Hematopoietic multipotent progenitor cell treated with erythropoietin and hydrocortisone succinate and interleukin-3 and kit ligand, for 4 days (in vitro differentiated cells): Measurements from ENCODE around the gene IGFALS.

Experiments used
- DNase-seq: peaks from one replicate; pipeline ENCODE4 v3.0.0-alpha.2; 2015

IGFALS gene

DNA sequence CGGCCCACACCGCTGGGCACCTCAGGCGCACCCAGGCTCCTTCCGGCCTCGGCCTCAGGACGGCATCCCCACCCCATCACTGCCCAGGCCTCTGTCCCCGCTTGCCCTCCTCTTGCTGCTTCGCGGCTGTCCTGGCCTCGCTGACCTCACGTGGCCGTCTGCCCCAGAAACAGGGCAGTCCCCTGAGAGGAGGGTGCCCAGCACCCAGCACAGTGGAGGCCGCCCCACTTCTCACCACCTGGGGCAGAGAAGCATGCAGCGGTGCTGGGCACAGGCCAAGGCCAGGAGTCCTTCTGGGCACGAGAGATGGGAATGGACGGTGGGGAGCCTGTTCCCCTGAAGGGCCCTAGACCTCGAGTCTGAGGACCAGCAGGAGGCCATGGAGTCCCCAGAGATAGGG lies 24.2 kb upstream of the IGFALS start:
- DNase-seq, result no peak

DNA sequence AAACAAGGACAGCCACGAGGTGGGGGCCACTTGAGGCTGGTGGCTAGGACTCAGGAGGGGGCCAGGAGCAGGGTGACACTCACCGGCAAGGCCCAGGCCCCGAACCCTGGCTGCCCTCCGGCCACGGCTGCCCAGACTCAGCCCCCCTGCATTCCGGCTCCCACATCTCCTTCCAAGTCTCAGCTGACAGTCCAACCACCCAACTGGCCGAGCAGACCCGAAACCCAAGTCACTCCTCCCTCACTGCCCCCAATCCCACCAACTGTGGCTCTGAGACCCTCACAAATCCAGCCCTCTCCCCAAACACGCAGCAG lies 23.7 kb upstream of the IGFALS start:
- DNase-seq, result no peak

DNA sequence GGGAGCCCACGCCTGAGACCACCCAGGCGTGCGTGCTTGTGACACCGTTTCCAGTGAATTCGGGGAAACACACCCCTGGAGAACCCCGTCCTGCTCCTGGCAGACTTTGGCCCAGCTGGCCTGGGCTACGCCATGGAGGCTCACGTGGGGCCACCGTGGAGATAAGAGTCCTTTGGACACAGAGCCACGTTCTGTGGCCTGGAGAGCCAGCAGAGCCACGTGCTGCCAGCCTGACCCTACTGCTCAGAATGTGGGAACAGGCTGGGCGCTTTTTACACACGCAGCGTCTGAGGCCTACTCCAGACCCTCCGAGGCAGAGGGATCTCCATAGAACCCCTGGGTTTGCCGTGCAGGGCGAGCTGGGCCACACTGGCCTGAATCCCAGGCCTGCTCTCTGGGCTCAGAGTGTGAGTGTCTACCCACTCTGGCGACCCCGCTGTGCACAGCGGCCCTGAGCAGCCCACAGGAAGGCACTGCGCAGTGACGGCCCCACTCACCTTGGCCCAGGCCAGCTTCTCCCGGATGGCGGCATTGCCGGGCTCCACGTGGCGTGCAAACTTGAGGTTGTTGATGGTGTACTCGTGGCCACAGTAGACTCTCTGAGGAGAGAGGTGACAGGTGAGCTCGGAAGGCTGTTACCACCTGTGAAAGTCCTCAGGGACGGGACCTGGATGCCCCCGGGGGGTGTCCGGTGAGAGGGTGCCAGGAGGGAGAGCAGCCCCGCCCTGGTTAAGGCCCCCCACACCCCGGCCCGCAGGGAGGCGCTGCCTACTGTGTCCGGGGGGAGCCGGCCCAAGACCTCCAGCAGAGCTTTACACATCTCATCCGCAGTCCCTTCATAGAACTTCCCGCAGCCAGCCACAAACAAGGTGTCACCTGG lies 23.1 kb upstream of the IGFALS start:
- no peak for DNase-seq

GRCh38 chr16:1815461-1815860 lies 22.0 kb upstream of the IGFALS start:
- DNase-seq, result no peak

- peak; percentile 91 for DNase-seq
These were observed 19.2 kb upstream of the IGFALS start for GRCh38 chr16:1812732-1813163.

DNA sequence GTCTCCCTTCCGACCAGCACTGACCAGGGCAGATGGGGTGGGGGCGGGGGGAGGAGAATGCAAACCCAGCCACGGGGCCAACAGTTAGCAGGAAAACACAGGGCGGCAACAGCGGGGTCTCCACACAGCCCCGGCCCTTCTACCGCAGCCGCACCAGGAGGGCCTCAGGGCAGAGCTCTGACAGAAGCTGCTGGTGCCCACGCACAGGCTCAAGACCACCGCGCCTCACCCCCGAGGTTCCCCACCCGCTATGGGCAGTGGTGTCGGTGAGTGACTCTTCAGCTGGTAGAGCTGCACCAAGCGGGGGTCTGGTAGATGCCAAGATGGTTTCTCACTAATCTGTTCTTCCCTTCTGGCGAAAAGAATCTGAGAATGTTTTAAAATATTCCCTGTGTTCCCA lies 17.0 kb upstream of the IGFALS start:
- DNase-seq, result no peak

GRCh38 chr16:1810106-1810505 lies 16.6 kb upstream of the IGFALS start:
- no peak for DNase-seq

DNA sequence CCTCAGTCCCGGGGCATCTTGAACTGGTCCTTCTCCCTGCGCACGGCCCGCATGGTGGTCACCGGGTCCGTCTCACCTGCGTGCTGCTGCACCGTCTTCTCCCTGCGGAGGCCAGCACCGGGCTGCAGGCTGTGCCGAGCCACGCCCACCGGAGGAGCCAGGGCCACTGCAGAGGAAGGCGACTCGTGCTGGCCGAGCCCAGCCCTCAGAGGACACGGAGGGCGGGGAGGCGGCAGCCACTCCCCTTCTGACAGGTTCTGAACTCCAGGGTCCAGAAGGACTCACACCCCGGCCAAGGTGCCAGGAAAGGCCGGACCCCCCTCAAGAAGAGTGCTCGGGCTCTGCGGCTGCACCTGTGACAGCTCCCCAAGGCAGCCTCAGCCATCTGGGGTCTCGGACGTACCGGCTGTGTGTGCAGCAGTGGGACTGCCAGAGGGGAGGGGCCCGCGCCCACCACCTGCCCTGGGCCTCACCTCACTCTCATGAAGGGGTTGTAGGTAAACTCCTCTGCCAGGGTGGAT lies 15.8 kb upstream of the IGFALS start:
- DNase-seq, result no peak

- DNase-seq, result no peak
These were observed 15.2 kb upstream of the IGFALS start for GRCh38 chr16:1808691-1809090.

- no peak for DNase-seq
These were observed 14.1 kb upstream of the IGFALS start for GRCh38 chr16:1807626-1808025.

DNA sequence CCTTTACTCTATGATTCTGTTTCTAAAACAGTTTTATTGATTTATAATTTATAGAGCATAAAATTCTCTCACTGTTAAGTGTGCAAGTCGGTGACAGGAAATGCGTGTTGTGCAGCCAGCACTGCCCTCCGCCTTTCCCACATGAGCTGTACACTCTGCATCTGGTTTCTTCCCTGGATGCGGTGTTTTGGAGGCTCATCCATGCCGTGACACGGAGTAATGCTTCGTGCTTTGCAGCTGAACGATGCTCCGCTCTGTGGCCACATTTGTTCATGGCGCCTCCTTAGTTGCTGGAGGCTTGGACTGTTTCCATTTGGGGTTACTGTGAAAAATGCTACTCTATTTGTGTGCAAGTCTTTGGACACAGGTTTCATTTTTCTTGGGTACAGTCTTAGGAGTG lies 7.2 kb upstream of the IGFALS start:
- no peak for DNase-seq

DNA sequence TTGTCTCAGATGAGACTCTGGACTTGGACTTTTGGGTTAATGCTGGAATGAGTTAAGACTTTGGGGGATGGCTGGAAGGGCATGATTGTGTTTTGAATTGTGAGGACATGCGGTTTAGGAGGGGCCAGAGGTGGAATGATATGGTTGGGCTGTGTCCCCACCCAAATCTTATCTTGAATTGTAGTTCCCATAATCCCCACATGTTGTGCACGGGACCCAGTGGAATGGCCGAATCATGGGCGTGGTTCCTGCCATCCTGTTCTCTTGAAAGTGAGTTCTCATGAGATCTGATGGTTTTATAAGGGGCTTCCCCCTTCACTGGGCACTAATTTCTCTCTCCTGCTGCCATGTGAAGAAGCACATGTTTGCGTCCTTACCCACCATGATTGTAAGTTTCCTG lies 5.8 kb upstream of the IGFALS start:
- peak; percentile 47 for DNase-seq

DNA sequence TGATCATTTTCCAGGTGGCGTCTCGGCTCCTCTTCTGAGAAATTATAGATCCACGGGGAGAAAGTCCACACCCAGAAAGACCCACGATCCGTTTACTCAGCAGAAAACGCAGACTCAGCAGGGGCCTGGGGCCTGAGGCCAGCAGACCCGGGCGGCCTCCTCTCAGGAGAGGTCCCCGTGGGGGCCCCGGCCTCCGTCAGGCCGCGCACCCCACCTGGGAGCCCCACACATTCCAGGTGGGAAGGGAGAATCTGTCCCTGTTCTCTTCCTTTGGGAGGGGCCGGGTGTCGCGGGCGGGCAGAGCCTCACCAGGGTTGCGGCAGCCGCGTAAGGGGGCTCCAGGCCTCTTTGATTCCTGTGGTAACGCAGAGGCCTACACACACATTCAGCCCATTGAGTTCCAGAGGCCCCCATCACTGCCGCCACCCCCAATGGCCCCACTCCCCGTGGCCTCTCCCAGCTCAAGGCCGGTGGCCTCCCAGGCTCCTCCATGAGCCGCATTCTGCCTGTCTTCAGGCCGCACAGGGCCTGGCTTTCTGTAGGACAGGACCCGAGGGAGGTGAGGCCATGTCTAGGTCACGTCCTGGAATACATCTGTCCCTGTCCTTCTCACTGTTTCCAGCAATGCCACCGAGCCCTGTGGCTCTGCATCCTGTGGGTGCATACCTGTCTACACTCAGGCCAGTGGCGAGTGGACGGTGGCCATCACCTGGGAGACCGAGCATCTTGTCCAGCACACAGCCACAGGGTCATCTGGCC lies 1.6 kb upstream of the IGFALS start:
- no peak for DNase-seq

DNA sequence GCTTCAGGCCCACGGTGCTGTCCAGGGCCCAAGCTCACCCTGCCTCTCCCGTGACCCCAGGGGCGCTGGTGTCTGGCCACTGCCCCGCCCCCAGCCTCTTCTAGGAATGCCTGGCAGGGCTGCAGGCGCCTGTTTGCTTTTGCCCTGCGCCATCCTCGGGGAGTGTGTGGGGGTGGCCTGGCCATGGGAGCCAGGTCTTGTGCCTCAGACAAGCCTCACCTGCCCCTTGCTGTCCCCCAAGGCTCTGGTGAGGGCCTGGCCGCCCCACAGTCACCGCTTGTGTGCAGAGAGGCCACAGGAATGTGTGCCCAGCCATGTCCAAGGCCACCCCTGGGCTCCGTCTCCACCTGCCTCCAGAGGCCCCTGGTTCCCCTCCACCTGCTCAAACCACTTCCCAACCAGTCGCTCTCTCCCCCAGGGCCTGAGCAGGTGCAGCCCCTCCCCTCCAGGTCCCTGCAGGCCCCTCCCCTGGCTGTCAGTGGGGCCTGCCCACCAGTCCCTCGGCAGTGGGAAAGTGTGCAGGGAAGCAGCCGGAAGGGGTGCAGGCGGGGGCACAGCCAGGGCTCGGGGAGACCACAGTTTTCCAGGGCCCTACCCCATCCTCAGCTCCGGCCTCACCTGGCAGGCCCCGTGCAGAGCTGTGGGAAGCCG lies 841 bp upstream of the IGFALS start:
- DNase-seq, result no peak

DNA sequence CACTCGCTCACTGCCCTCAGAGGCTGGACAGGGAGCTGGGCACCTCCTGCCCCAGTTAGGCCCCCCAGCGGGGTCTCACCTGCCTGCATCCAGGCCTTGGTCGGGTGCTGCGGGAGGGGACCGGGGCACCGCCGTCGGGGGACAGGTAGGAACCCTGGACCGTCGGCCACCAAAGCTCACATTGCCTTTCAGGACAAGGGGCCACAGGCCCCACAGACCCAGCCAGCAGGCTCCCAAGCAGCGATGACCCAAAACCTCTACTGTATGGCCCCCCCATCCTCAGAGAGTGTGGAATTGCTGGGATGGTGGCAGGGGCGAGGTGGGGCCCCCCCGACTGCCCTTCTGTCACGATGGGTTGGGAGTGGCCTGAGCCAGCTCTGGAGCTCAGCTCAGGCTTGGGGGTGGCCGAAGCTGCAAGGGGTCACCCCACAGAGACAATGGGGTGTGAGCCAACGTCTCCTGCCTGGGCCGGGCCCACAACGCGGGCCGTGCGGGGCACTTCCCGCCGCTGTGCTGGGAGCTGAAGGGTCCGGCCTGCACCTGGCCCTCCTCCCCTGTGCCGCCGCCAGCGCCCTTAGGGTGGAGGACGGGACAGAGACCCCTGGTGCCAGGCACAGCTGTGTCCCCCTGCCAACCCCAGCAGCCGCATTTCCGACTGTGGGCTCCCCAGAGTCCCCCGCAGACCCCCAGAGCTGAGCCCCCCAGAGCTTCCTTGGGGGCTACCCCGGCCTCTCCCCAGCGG lies 498 bp downstream of the IGFALS start:
- no peak for DNase-seq

DNA sequence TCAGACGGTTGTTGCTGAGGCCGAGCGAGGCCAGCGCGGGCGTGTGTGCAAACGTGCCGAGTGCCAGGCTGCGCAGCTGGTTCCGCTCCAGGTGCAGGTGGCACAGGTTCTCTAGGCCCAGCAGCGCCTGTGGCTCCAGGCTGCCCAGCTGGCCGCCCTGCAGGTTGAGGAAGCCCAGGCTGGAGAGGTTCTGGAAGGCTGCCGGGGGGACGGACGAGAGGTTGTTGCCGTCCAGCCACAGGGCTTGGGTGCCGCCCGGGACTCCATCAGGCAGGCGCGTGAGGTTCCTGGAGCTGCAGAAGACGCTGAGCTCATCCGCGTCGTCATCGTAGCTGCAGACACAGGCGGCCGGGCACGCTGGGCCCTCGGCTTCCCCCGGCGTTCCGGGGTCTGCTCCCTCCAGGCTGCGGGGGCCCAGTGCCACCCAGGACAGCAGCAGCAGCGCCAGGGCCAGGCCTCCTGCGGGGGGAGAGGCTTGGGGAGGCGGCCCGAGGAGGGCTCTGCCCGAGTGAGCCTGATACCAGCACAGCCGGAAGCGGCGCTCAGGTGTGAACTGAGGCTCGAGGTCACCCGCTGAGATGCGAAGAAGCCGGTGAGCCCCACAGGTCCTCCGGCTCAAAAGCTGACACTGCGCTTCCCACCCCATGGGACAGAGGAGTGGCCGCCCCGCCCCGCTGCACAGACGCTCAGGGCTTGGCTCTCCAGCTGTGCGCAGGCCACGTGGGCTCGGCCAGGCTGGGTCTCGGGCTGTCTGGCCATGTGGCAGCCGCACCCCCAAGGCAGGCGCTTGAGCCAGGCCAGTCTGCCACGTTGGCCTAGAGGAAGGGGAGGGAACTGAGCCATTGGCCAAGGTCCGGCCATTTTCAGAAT lies 1.3 kb downstream of the IGFALS start:
- no peak for DNase-seq

- DNase-seq, result no peak
These were observed 2.1 kb downstream of the IGFALS start for GRCh38 chr16:1791256-1791942.

GRCh38 chr16:1790611-1791255 lies 2.8 kb downstream of the IGFALS start:
- DNase-seq, result no peak

DNA sequence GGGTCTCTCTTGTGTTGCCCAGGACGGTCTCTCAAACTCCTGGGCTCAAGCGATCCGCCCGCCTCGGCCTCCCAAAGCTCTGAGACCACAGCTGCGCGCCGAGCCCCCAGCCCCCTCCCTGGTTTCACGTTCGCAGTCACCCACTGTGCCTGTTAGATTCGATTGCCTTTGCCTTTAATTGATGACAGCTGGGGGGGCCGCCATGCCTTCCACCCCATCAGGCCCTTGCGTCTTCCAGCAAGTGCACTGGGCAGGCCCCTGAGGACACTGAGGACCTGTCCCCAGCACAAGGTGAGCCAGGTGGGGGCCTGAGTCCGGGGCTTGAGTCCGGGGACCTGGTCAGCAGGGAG lies 3.3 kb downstream of the IGFALS start:
- no peak for DNase-seq

- DNase-seq, result no peak
These were observed 3.9 kb downstream of the IGFALS start for GRCh38 chr16:1789643-1790045.

DNA sequence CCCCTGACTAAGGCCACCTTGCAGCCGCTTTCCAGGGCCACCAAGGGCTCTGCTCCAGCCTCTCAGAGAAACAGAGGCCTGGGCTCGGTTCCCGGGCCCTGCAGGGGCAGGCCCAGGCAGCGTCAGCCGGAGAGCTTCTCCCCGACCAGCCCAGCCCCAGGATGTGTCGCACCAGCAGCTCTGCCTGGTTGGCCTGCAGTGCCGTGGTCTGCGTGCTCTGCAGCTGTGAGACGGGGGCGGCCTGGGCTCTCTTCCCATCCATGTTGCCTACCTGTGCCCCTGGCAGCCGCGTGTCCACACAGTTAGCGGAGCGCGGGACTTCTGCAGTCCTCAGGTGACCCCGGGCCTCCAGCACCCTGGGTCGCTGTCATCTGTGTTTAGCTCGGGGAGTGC lies 4.8 kb downstream of the IGFALS start:
- no peak for DNase-seq
